Activated CD4-positive, alpha-beta memory T cell treated with anti-CD3 and anti-CD28 coated beads, Interleukin-2, amount 10 ng/mL, durations not matched to agents 7 days and 5 days (primary cell): ENCODE data around the gene ANXA8L1. TPM values are rescaled to one million over a fixed set of nuclear protein-coding genes. Genes with fewer than 3 reads are reported as not detected.
"Not testable (repeated sequence)": the region's sequence is repeated elsewhere in the genome, so short reads cannot be mapped to it uniquely, and the experiment has no call there.

ENCODE experiments used
- CTCF ChIA-PET: fragments of 350-600 bp; sonication (Branson Sonifier 250); formaldehyde crosslinking; loops from one replicate; lab custom pipeline; 2021; ENCODE audit warnings: antibody characterized with exemption, inconsistent platforms; lab: Charles Lee
- POLR2A ChIA-PET: fragments of 350-600 bp; sonication (Branson Sonifier 250); formaldehyde crosslinking; loops from one replicate; lab custom pipeline; 2021; ENCODE audit warnings: antibody characterized with exemption; lab: Charles Lee
- DNase-seq: peaks from one replicate; pipeline ENCODE4 v3.0.0-alpha.2; 2020
- H3K27ac Mint-ChIP-seq: one replicate; pipeline ENCODE4 v1.8.0; 2021; ENCODE audit warnings: mild to moderate bottlenecking, mixed read lengths
- H3K27me3 Mint-ChIP-seq: one replicate; pipeline ENCODE4 v1.8.0; 2021; ENCODE audit warnings: mixed read lengths
- H3K36me3 Mint-ChIP-seq: one replicate; pipeline ENCODE4 v1.8.0; 2021; ENCODE audit warnings: low read depth, mixed read lengths
- H3K4me1 Mint-ChIP-seq: one replicate; pipeline ENCODE4 v1.8.0; 2021; ENCODE audit warnings: mixed read lengths
- H3K4me3 Mint-ChIP-seq: one replicate; pipeline ENCODE4 v1.8.0; 2021; ENCODE audit warnings: mild to moderate bottlenecking, mixed read lengths
- H3K9me3 Mint-ChIP-seq: one replicate; pipeline ENCODE4 v1.8.0; 2021; ENCODE audit warnings: mixed read lengths
- total RNA-seq, 2 experiments: library from RNA; stranded (reverse); gene quantifications; one replicate each; pipeline ENCODE4 v1.2.3, GENCODE V29; 2021

The ANXA8L1 gene
- total RNA-seq, 2 experiments from 2014 or later: 0.45 to 1.2 TPM

- H3K4me1 Mint-ChIP-seq, H3K4me3 Mint-ChIP-seq, H3K9me3 Mint-ChIP-seq, POLR2A ChIA-PET, H3K27me3 Mint-ChIP-seq, DNase-seq, H3K36me3 Mint-ChIP-seq, CTCF ChIA-PET, H3K27ac Mint-ChIP-seq: not testable (repeated sequence)
Measured at GRCh38 chr10:46418283-46418682, 42.7 kb downstream of the ANXA8L1 start.

- H3K4me3 Mint-ChIP-seq, H3K9me3 Mint-ChIP-seq, H3K27me3 Mint-ChIP-seq, CTCF ChIA-PET, DNase-seq, H3K4me1 Mint-ChIP-seq, POLR2A ChIA-PET, H3K27ac Mint-ChIP-seq, H3K36me3 Mint-ChIP-seq: not testable (repeated sequence)
Measured at GRCh38 chr10:46419570-46420379, 44.2 kb downstream of the ANXA8L1 start.

GRCh38 chr10:46423550-46423949 is 48.0 kb downstream of the ANXA8L1 start:
- H3K4me1 Mint-ChIP-seq, H3K27me3 Mint-ChIP-seq, DNase-seq, H3K9me3 Mint-ChIP-seq, H3K4me3 Mint-ChIP-seq, H3K36me3 Mint-ChIP-seq, H3K27ac Mint-ChIP-seq, CTCF ChIA-PET, POLR2A ChIA-PET: not testable (repeated sequence)

- H3K27ac Mint-ChIP-seq, H3K36me3 Mint-ChIP-seq, CTCF ChIA-PET, DNase-seq, H3K9me3 Mint-ChIP-seq, H3K4me3 Mint-ChIP-seq, POLR2A ChIA-PET, H3K27me3 Mint-ChIP-seq, H3K4me1 Mint-ChIP-seq: not testable (repeated sequence)
Measured at GRCh38 chr10:46440942-46441341, 65.4 kb downstream of the ANXA8L1 start.

Other genes starting within 250 kb of the ANXA8L1 start
- gene ANTXRL, start 88.8 kb upstream of the ANXA8L1 start, total RNA-seq: not detected
- not detected for gene NPY4R, start 90.2 kb downstream of the ANXA8L1 start, total RNA-seq
- gene GPRIN2, start 180.9 kb downstream of the ANXA8L1 start, total RNA-seq: not detected
- under 1 TPM; 0.86 to 0.95 TPM for gene SYT15, start 203.4 kb downstream of the ANXA8L1 start, total RNA-seq